CD14-positive monocyte (primary cell): ENCODE results near the gene SEL1L3. TPM values are rescaled to one million over a fixed set of nuclear protein-coding genes. Genes with fewer than 3 reads are reported as not detected.

ENCODE experiments used
- DNase-seq, 3 donors: peaks; one replicate each; pipeline ENCODE4 v3.0.0-alpha.2; 2011 to 2022
- H2AFZ ChIP-seq: 2 replicates; pipeline ENCODE4 v1.6.0; 2012; ENCODE audit warnings: mild to moderate bottlenecking, low read depth, low read length, inconsistent platforms; ENCODE audit not compliant: insufficient read depth, poor library complexity, severe bottlenecking
- H3K27ac ChIP-seq, 2 donors: 1 replicate in 1 of 2; 2 replicates in 1 of 2; pipeline ENCODE4 v1.5.1; 2012 to 2013; ENCODE audit warnings: low read length in 2 of 2, control low read depth in 1 of 2, inconsistent platforms in 1 of 2, low read depth in 1 of 2, mild to moderate bottlenecking in 1 of 2
- H3K27me3 ChIP-seq, 2 donors: one replicate each; pipeline versions ENCODE4 v1.6.0 to v1.6.1; 2011 to 2013; ENCODE audit warnings: low read length in 2 of 2; ENCODE audit not compliant: control insufficient read depth in 2 of 2, insufficient read depth in 2 of 2
- H3K36me3 ChIP-seq, 2 donors: replicated peaks in 1 of 2; 1 replicate in 1 of 2; 2 replicates in 1 of 2; pipeline versions ENCODE4 v1.5.1 to v1.6.1; 2012 to 2013; ENCODE audit warnings: low read length in 2 of 2, control low read depth in 1 of 2, inconsistent platforms in 1 of 2, mild to moderate bottlenecking in 1 of 2; ENCODE audit not compliant: insufficient read depth in 2 of 2, control insufficient read depth in 1 of 2
- H3K4me1 ChIP-seq, 2 donors: 1 replicate in 1 of 2; 2 replicates in 1 of 2; pipeline versions ENCODE4 v1.5.1 to v1.6.1; 2012 to 2013; ENCODE audit warnings: low read length in 2 of 2, control low read depth in 1 of 2, inconsistent platforms in 1 of 2, mild to moderate bottlenecking in 1 of 2, moderate library complexity in 1 of 2; ENCODE audit not compliant: insufficient read depth in 2 of 2, control insufficient read depth in 1 of 2
- H3K4me2 ChIP-seq: replicated peaks from 2 replicates; pipeline ENCODE3; 2012; ENCODE audit warnings: low read length, moderate library complexity, mild to moderate bottlenecking; ENCODE audit not compliant: poor library complexity, severe bottlenecking; ENCODE audit errors: extremely low read depth
- H3K4me3 ChIP-seq, 3 experiments: fragments of 200-600 bp in 1 of 3; sonication (generic) in 1 of 3; replicated peaks in 1 of 3; 1 replicate in 2 of 3; 2 replicates in 1 of 3; pipeline ENCODE4 v1.5.1; 2011 to 2013; ENCODE audit warnings: low read length in 3 of 3, mild to moderate bottlenecking in 3 of 3, control low read depth in 2 of 3, low read depth in 2 of 3, inconsistent platforms in 1 of 3, moderate library complexity in 1 of 3
- H3K79me2 ChIP-seq: 2 replicates; pipeline ENCODE4 v1.6.0; 2012; ENCODE audit warnings: mild to moderate bottlenecking, control low read depth, inconsistent platforms, low read length, moderate library complexity; ENCODE audit not compliant: insufficient read depth
- H3K9ac ChIP-seq: 2 replicates; pipeline ENCODE4 v1.6.0; 2017; ENCODE audit warnings: low read length, mild to moderate bottlenecking; ENCODE audit not compliant: insufficient read depth, poor library complexity, severe bottlenecking
- H3K9me3 ChIP-seq, 2 donors: replicated peaks in 1 of 2; 1 replicate in 1 of 2; 2 replicates in 1 of 2; pipeline versions ENCODE4 v1.5.1 to v1.6.1; 2012 to 2013; ENCODE audit warnings: low read length in 2 of 2, control low read depth in 1 of 2; ENCODE audit not compliant: control insufficient read depth in 1 of 2, insufficient read depth in 1 of 2
- H4K20me1 ChIP-seq: 2 replicates; pipeline ENCODE4 v1.6.0; 2012; ENCODE audit warnings: mild to moderate bottlenecking, low read length, control low read depth, moderate library complexity; ENCODE audit not compliant: insufficient read depth
- H3K27ac Mint-ChIP-seq, 7 donors: one replicate each; pipeline ENCODE4 v1.8.0; 2020; ENCODE audit warnings: mild to moderate bottlenecking in 7 of 7, mixed read lengths in 7 of 7, moderate library complexity in 6 of 7, inconsistent platforms in 2 of 7
- H3K27me3 Mint-ChIP-seq, 3 donors: one replicate each; pipeline ENCODE4 v1.8.0; 2021 to 2022; ENCODE audit warnings: low read depth in 3 of 3, mild to moderate bottlenecking in 3 of 3, mixed read lengths in 3 of 3, moderate library complexity in 3 of 3, inconsistent platforms in 1 of 3
- H3K36me3 Mint-ChIP-seq, 2 donors: one replicate each; pipeline ENCODE4 v1.8.0; 2020; ENCODE audit warnings: mixed read lengths in 2 of 2, inconsistent platforms in 1 of 2, mild to moderate bottlenecking in 1 of 2
- H3K4me1 Mint-ChIP-seq: one replicate; pipeline ENCODE4 v1.8.0; 2020; ENCODE audit warnings: mild to moderate bottlenecking, mixed read lengths
- H3K4me3 Mint-ChIP-seq, 2 donors: one replicate each; pipeline ENCODE4 v1.8.0; 2020; ENCODE audit warnings: mild to moderate bottlenecking in 2 of 2, mixed read lengths in 2 of 2, moderate library complexity in 1 of 2
- H3K9me3 Mint-ChIP-seq, 7 donors: one replicate each; pipeline ENCODE4 v1.8.0; 2020 to 2022; ENCODE audit warnings: mixed read lengths in 7 of 7, mild to moderate bottlenecking in 6 of 7, moderate library complexity in 6 of 7, inconsistent platforms in 2 of 7
- WGBS: methylation state at CpG from one replicate; pipeline ENCODE4 v1.1.5; 2013; ENCODE audit warnings: missing lambda C conversion rate; ENCODE audit not compliant: insufficient coverage; 5-methylcytosine and 5-hydroxymethylcytosine counted together
- intact Hi-C, 2 donors: fragments of 100-400 bp; cut with micrococcal nuclease; formaldehyde crosslinking; loops; one replicate each; pipeline versions ENCODE4 v1.15.0 to v1.15.1; 2023
- polyA plus RNA-seq, 3 donors: library from polyadenylated mRNA; depleted of rRNA in 1 of 3; unstranded in 2 of 3; stranded (reverse) in 1 of 3; fragments of 300-500 nt in 2 of 3; fragments of >200 nt in 1 of 3; fragmentation: Illumina TruSeq in 2 of 3; gene quantifications; 1 replicate in 2 of 3; 2 replicates in 1 of 3; pipeline ENCODE4 v1.2.3, GENCODE V29; 2012 to 2021
- TF ChIP-seq, protein P1 (sequence below): fragments of 200-600 bp; IDR thresholded peaks from one replicate; pipeline ENCODE4 v1.8.0; 2022; ENCODE audit warnings: antibody characterized with exemption, mild to moderate bottlenecking

Gene SEL1L3
- polyA plus RNA-seq, 3 donors, result 0.61 to 2.2 (median 1.7) TPM

DNA sequence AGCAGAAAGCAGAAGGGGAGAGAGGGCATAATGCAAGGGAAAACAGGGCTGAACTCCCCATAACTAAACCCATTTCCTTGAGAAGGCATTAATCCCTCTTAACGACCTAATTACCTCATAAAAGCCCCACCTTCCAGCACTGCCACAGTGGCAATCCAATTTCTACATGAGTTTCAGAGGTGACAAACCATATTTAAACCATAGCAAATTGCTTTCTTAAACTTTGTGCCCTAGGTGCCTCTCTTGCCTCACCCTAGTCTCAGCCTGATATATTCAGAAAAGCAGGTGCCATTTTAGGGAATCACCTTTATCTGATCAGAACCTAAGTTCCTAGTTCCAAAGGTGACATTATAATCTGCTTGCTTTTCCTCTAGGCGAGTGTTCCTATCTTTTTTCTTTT, 158.3 kb downstream of the SEL1L3 start:
- Mint-ChIP-seq H3K36me3 (no peaks in the 10 kb centered on the region), H3K27ac (no peak overlapping the region), H3K4me3 (no peak overlapping the region), H3K9me3 (peaks cover 0 to 5% (median 0%) of the 10 kb centered on the region in 7 donors), H3K27me3 (peaks cover 0 to 7% (median 2%) of the 10 kb centered on the region in 3 donors), H3K4me1 (no peaks in the 10 kb centered on the region)
- WGBS, result 91% methylated on average over 2 of the region's 2 CpGs
- Histone ChIP-seq H3K79me2 (no peaks in the 10 kb centered on the region), H3K36me3 (no peaks in the 10 kb centered on the region), H3K9me3 (no peaks in the 10 kb centered on the region), H3K9ac (no peak overlapping the region), H2AFZ (no peak overlapping the region), H3K4me3 (no peak overlapping the region), H3K4me2 (no peak overlapping the region), H4K20me1 (no peaks in the 10 kb centered on the region), H3K27ac (no peak overlapping the region), H3K27me3 (no peaks in the 10 kb centered on the region), H3K4me1 (no peaks in the 10 kb centered on the region)
- no peak for DNase-seq
- intact Hi-C loops, result no loop called here
- TF ChIP-seq, protein P1, sequence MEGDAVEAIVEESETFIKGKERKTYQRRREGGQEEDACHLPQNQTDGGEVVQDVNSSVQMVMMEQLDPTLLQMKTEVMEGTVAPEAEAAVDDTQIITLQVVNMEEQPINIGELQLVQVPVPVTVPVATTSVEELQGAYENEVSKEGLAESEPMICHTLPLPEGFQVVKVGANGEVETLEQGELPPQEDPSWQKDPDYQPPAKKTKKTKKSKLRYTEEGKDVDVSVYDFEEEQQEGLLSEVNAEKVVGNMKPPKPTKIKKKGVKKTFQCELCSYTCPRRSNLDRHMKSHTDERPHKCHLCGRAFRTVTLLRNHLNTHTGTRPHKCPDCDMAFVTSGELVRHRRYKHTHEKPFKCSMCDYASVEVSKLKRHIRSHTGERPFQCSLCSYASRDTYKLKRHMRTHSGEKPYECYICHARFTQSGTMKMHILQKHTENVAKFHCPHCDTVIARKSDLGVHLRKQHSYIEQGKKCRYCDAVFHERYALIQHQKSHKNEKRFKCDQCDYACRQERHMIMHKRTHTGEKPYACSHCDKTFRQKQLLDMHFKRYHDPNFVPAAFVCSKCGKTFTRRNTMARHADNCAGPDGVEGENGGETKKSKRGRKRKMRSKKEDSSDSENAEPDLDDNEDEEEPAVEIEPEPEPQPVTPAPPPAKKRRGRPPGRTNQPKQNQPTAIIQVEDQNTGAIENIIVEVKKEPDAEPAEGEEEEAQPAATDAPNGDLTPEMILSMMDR, result no peak

DNA sequence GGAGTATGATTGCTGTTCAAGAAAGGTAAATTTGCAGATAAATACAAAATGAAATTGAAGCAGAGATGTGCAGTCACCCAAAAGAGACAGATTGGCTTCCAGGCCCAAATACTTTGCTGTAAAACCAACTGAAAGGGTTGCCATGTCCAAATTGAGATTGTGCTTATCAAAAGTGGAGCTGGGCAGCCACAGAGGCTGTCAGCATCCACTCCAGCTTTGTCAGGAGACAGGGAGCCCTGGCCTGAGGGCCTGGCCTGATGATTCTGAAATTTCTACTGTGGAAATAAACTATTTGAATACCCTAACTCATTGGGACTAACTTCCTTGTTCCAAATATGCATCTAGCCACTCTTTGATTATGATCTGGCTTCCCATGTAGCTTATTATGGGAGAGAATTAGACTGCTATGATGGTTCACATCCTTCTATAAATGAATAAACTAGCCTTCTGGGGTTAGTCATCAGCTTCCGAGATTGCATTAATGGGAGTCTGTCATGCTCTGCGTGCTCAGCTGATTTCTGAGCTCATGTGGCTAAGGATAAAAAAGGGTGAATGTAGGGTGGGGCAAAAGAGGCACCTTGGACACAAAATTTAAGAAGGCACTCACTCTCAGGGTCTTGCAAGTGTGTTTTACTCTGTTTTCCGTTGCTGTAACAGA, 158.9 kb downstream of the SEL1L3 start:
- Histone ChIP-seq H3K9ac (no peak overlapping the region), H3K27me3 (no peaks in the 10 kb centered on the region), H3K36me3 (no peaks in the 10 kb centered on the region), H2AFZ (no peak overlapping the region), H3K4me2 (no peak overlapping the region), H3K9me3 (no peaks in the 10 kb centered on the region), H3K4me3 (no peak overlapping the region), H3K79me2 (no peaks in the 10 kb centered on the region), H3K4me1 (no peaks in the 10 kb centered on the region), H3K27ac (no peak overlapping the region), H4K20me1 (no peaks in the 10 kb centered on the region)
- no peak for DNase-seq
- Mint-ChIP-seq H3K9me3 (peaks cover 0 to 5% (median 0%) of the 10 kb centered on the region in 7 donors), H3K4me3 (no peak overlapping the region), H3K36me3 (no peaks in the 10 kb centered on the region), H3K27me3 (peaks cover 0 to 7% (median 2%) of the 10 kb centered on the region in 3 donors), H3K27ac (no peak overlapping the region), H3K4me1 (no peaks in the 10 kb centered on the region)
- intact Hi-C loops, result no loop called here
- 80% methylated on average over 2 of the region's 3 CpGs for WGBS
- TF ChIP-seq, protein P1, result no peak
